ENCODE data around the gene LY6G5B.

LY6G5B gene

GRCh38 chr6:31715022-31715958 is 45.5 kb downstream of the LY6G5B start, which contains the start of gene LY6G6D:
Gene LY6G6D (plus strand): TSS chr6:31715348. CDS start chr6:31715356, 8 bp downstream.
- DNase-seq (ENCODE audit: low read depth in 3 of 3) = no peak

GRCh38 chr6:31717499-31718222 is 47.9 kb downstream of the LY6G5B start:
- DNase-seq (ENCODE audit: low read depth in 3 of 3) = no peak

GRCh38 chr6:31718265-31718664 is 48.5 kb downstream of the LY6G5B start:
- no peak for DNase-seq (ENCODE audit: low read depth in 3 of 3)

DNA sequence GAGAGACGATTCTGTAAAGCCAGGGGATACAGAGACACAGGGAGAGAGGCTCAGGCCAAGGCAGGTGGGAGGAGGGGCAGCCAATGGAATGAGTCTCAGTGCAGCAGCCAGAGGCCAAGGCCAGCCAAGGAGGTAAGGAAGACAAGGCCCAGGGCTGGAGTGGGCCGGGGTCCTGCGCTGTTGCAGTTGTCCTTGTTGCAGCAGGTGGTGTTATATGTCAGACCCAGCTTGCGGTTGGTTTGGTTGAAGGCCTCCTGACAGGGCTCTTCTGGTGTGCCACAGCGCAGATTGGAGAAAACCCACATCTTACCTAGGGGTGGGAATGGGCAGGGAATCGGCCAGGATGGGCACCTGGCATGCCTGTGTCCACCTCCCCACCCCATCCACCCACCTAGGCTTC is 49.2 kb downstream of the LY6G5B start:
- DNase-seq (ENCODE audit: low read depth in 3 of 3) = no peak

DNA sequence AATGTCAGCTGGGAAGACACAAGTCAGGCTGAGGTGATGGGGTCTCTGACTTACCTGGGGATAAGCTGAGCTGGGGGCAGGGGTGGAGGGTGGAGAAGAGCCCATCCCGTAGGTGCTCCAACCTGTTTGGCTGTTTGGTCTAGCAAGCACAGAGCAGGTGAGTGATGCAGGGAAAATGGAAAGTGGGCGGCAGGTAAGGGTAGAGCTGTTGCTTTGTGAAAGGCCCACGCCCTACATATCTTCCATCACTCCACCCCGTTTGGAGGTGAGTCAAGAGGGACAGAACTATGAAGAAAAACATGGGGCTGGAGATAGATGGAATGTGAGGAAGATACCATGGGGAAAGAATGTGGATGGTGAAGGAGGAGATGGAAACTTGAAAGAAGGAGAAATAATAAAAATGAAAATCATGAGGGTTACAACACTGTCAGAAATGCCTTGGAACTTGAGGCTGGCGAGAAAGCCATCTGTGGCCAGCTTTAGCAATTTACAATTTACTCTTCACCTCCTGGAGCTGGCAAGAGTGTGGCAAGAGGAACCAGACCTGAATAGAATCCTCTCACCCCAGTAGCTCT is 50.5 kb downstream of the LY6G5B start:
- DNase-seq (ENCODE audit: low read depth in 3 of 3) = no peak

GRCh38 chr6:31721351-31722020 is 51.7 kb downstream of the LY6G5B start, which contains the start of gene LY6G6C:
Gene LY6G6C (minus strand): TSS chr6:31721746. CDS start chr6:31721679, 67 bp downstream.
- no peak for DNase-seq (ENCODE audit: low read depth in 3 of 3)

DNA sequence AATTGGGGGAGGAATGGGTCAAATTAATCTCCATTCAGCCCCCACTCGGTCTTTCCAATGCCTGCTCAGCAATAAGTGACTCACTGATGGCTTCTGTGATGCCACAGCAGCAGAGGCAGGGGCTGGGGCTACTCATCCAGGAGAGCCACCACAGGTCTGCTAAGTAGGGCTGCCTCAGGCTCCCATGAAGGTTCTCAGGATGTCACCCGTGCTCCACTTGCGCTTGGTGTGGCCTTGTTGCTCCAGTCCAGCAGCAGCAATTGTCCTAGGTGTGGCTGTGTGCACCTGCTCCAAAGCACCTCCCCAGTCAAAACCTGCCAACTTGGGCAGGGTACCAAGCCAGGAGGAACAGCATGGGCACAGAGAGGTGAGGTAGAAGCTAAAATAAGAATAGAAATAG is 52.4 kb downstream of the LY6G5B start:
- no peak for DNase-seq (ENCODE audit: low read depth in 3 of 3)

Measured in stimulated activated CD4-positive, alpha-beta T cell treated with anti-CD3 and anti-CD28 coated beads, TNF-alpha, amount 100 ng/mL, for 24 hours (primary cell).